HG03460 (cell line): ENCODE results near the gene SYNPO2L.
"Not testable (repeated sequence)": the region's sequence is repeated elsewhere in the genome, so short reads cannot be mapped to it uniquely, and the experiment has no call there.

Experiments used
- ATAC-seq: cut with Tn5 transposase; IDR thresholded peaks from one replicate; pipeline ENCODE4 v1.9.1; 2021; ENCODE audit not compliant: unreplicated experiment

SYNPO2L gene

GRCh38 chr10:73625004-73625883 is 30.6 kb downstream of the SYNPO2L start:
- peak; percentile 38 for ATAC-seq

GRCh38 chr10:73623056-73623455 is 32.8 kb downstream of the SYNPO2L start:
- no peak for ATAC-seq

- ATAC-seq: not testable (repeated sequence)
Measured at GRCh38 chr10:73620974-73621373, 34.9 kb downstream of the SYNPO2L start.

GRCh38 chr10:73617143-73617542 is 38.7 kb downstream of the SYNPO2L start:
- ATAC-seq: not testable (repeated sequence)

GRCh38 chr10:73614720-73615119 is 41.1 kb downstream of the SYNPO2L start:
- no peak for ATAC-seq

- no peak for ATAC-seq
Measured at GRCh38 chr10:73609116-73609515, 46.7 kb downstream of the SYNPO2L start.

- ATAC-seq: no peak
Measured at GRCh38 chr10:73601486-73601921, 54.3 kb downstream of the SYNPO2L start.

GRCh38 chr10:73597346-73597745 is 58.5 kb downstream of the SYNPO2L start:
- no peak for ATAC-seq
